Spleen (tissue), 11 donors: ENCODE measurements around the gene GPR83. TPM values are rescaled to one million over a fixed set of nuclear protein-coding genes. Genes with fewer than 3 reads are reported as not detected.

Source experiments
- DNase-seq: peaks from one replicate; pipeline ENCODE4 v3.0.0-alpha.2; 2020
- H3K27ac ChIP-seq, 8 donors: fragments of 200-600 bp; sonication (generic) in 7 of 8; 1 replicate in 4 of 8; 2 replicates in 4 of 8; pipeline versions ENCODE4 v1.5.0 to v1.8.0; 2016 to 2021; ENCODE audit warnings: inconsistent platforms in 4 of 8, mild to moderate bottlenecking in 4 of 8, moderate library complexity in 1 of 8
- H3K27me3 ChIP-seq, 7 donors: fragments of 200-600 bp; sonication (generic) in 6 of 7; replicated peaks in 1 of 7; 1 replicate in 4 of 7; 2 replicates in 3 of 7; pipeline versions ENCODE4 v1.5.0 to v1.8.0; 2016 to 2021; ENCODE audit warnings: inconsistent platforms in 3 of 7, mild to moderate bottlenecking in 1 of 7
- H3K36me3 ChIP-seq, 6 donors: fragments of 200-600 bp; sonication (generic) in 5 of 6; 1 replicate in 4 of 6; 2 replicates in 2 of 6; pipeline versions ENCODE4 v1.5.0 to v1.8.0; 2016 to 2021; ENCODE audit warnings: inconsistent platforms in 2 of 6
- H3K4me1 ChIP-seq, 6 donors: fragments of 200-600 bp; sonication (generic) in 5 of 6; 1 replicate in 3 of 6; 2 replicates in 3 of 6; pipeline versions ENCODE4 v1.5.0 to v1.8.0; 2016 to 2021; ENCODE audit warnings: inconsistent platforms in 3 of 6
- H3K4me3 ChIP-seq, 8 donors: fragments of 200-600 bp; sonication (generic) in 7 of 8; 1 replicate in 4 of 8; 2 replicates in 4 of 8; pipeline versions ENCODE4 v1.5.0 to v1.8.0; 2016 to 2021; ENCODE audit warnings: inconsistent platforms in 4 of 8, mild to moderate bottlenecking in 4 of 8, moderate library complexity in 2 of 8
- H3K9me3 ChIP-seq, 8 donors: fragments of 200-600 bp; sonication (generic) in 7 of 8; 1 replicate in 4 of 8; 2 replicates in 4 of 8; pipeline versions ENCODE4 v1.5.0 to v1.8.0; 2016 to 2021; ENCODE audit warnings: inconsistent platforms in 4 of 8
- CTCF ChIP-seq, 11 experiments: fragments of 200-600 bp in 7 of 11; fragments of 450-650 bp in 4 of 11; sonication (generic) in 4 of 11; IDR thresholded peaks in 8 of 11; conservative IDR thresholded peaks in 3 of 11; 1 replicate in 7 of 11; 2 replicates in 4 of 11; pipeline versions ENCODE4 v1.4.0 to v1.8.0; 2016 to 2021; ENCODE audit warnings: antibody characterized with exemption in 11 of 11, inconsistent platforms in 4 of 11, mild to moderate bottlenecking in 1 of 11
- POLR2A ChIP-seq, 3 donors: fragments of 450-650 bp; IDR thresholded peaks; one replicate each; pipeline ENCODE4 v1.5.1; 2017; ENCODE audit warnings: antibody characterized with exemption in 3 of 3, mild to moderate bottlenecking in 1 of 3
- POLR2AphosphoS5 ChIP-seq, 3 donors: sonication (generic); formaldehyde crosslinking; IDR thresholded peaks; one replicate each; pipeline ENCODE4 v1.5.1; 2017; ENCODE audit warnings: antibody characterized with exemption in 3 of 3
- WGBS, 5 donors: extraction: QIAGEN DNeasy Blood & Tissue Kit in 3 of 5; methylation state at CpG; one replicate each; pipeline versions ENCODE4 v1.1.5 to v1.1.7; 2013 to 2018; 5-methylcytosine and 5-hydroxymethylcytosine counted together
- intact Hi-C: fragments of 100-400 bp; cut with DNase I; formaldehyde crosslinking; loops from one replicate; pipeline ENCODE4 v1.15.0; 2023; ENCODE audit warnings: low total_unique reads
- polyA plus RNA-seq, 3 donors: library from polyadenylated mRNA; stranded (reverse); fragments of 200-250 nt; gene quantifications; one replicate each; pipeline ENCODE4 v1.2.1, GENCODE V29; 2013
- total RNA-seq, 7 donors: library from RNA; depleted of rRNA in 3 of 7; stranded (reverse); fragments of >200 nt in 3 of 7; fragmentation: NEBNext Ultra II Directional in 4 of 7; extraction: Animal tissue kit (Norgen Biotek cat#: 25700) in 4 of 7; gene quantifications; one replicate each; pipeline versions ENCODE4 v1.1.0 to v1.2.1, GENCODE V29; 2016 to 2021
- donor health status: healthy with polysubstance abuse.
- donor health status: DM: no; HTN: no; CAD: no; lungs with moderate emphysema.
- donor health status: DM: no; HTN: no; CAD: no.
- donor health status: Bipolar disorder and iron deficiency.
- donor health status: healthy.
- donor health status: DM: no; HTN: no; CAD: no.
- donor health status: DM: yes; HTN: yes; CAD: no.

GPR83 gene
- total and polyA plus RNA-seq, 10 donors = 0.06 to 0.66 (median 0.15) TPM; not detected in 1

- Histone ChIP-seq H3K27ac (no peak overlapping the region), H3K27me3 (no peaks in the 10 kb centered on the region), H3K9me3 (peaks cover 0 to 13% (median 9%) of the 10 kb centered on the region in 8 donors), H3K4me3 (no peak overlapping the region), H3K4me1 (no peaks in the 10 kb centered on the region), H3K36me3 (peaks cover 0 to 99% (median 44%) of the 10 kb centered on the region in 6 donors)
- TF ChIP-seq POLR2A (IDR thresholded peaks at IDR 0.05) (no peak), CTCF (IDR thresholded peaks at IDR 0.05 in 8 of 11, conservative IDR thresholded peaks at IDR 0.05 in 3 of 11) (no peak), POLR2AphosphoS5 (IDR thresholded peaks at IDR 0.05) (no peak)
- 66 to 100% (median 95%) methylated on average over 2 of the region's 2 CpGs for WGBS, 5 donors
- intact Hi-C loops = no loop called here
- DNase-seq = no peak
Observed at GRCh38 chr11:94424011-94424410, 22.8 kb upstream of the GPR83 start.

- H3K9me3 ChIP-seq = peaks cover 0 to 8% (median 6%) of the 10 kb centered on the region in 8 donors
- WGBS, 5 donors = 96 to 100% (median 98%) methylated on average over 3 of the region's 3 CpGs
- no peak overlapping the region for H3K4me3 ChIP-seq
Observed at GRCh38 chr11:94423507-94423906, 22.3 kb upstream of the GPR83 start.

DNA sequence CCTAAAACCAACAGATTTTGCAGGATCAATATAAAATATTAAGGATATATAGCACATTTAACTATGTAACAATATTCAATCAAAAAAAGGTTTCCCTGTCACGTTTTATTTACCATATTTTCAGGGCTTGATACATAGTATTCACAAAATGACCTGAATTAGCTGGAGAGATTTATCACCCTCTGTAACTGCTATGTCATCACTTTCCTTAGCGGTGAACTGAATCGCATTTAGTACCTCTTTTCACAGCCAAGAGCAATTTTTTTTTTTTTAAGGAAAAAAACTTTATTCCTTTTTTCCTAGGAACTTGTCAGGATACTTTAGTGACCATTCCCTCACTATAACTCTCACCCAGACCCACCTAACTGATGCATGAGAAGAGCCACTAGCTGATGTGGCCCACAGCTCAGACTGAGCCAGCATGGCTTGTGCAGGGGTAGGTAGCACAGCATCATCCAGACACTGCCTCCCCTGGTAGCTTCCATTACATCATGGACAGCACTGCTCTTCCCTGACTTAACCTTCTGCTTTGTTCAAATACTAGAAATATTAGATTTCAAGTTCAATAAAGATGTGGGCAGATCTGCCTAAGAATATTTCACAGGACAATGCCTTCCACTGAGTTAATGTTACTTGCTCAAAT is 17.0 kb upstream of the GPR83 start:
- no peak overlapping the region for H3K4me3 ChIP-seq
- H3K36me3 ChIP-seq = peaks cover 0 to 86% (median 27%) of the 10 kb centered on the region in 6 donors
- WGBS, 5 donors = 63 to 88% (median 79%) methylated on average over 3 of the region's 3 CpGs
- DNase-seq = no peak
- H3K9me3 ChIP-seq = no peaks in the 10 kb centered on the region
- intact Hi-C loops = no loop called here
- no peak overlapping the region for H3K27ac ChIP-seq
- H3K27me3 ChIP-seq = no peaks in the 10 kb centered on the region
- TF ChIP-seq POLR2AphosphoS5 (IDR thresholded peaks at IDR 0.05) = no peak
- no peak for TF ChIP-seq CTCF (IDR thresholded peaks at IDR 0.05 in 8 of 11, conservative IDR thresholded peaks at IDR 0.05 in 3 of 11)
- no peak for TF ChIP-seq POLR2A (IDR thresholded peaks at IDR 0.05)
- no peaks in the 10 kb centered on the region for H3K4me1 ChIP-seq

More at GRCh38 chr11:94423507-94423906, 22.3 kb upstream of the GPR83 start:
- peaks cover 0 to 99% (median 41%) of the 10 kb centered on the region in 6 donors for H3K36me3 ChIP-seq
- H3K27me3 ChIP-seq = no peaks in the 10 kb centered on the region
- intact Hi-C loops = no loop called here
- no peak for DNase-seq
- H3K27ac ChIP-seq = no peak overlapping the region
- TF ChIP-seq POLR2AphosphoS5 (IDR thresholded peaks at IDR 0.05) (no peak), POLR2A (IDR thresholded peaks at IDR 0.05) (no peak), CTCF (IDR thresholded peaks at IDR 0.05 in 8 of 11, conservative IDR thresholded peaks at IDR 0.05 in 3 of 11) (no peak)
- no peaks in the 10 kb centered on the region for H3K4me1 ChIP-seq

GRCh38 chr11:94417386-94417987 is 16.3 kb upstream of the GPR83 start:
- Histone ChIP-seq H3K27me3 (no peaks in the 10 kb centered on the region), H3K9me3 (no peaks in the 10 kb centered on the region), H3K36me3 (peaks cover 0 to 79% (median 25%) of the 10 kb centered on the region in 6 donors), H3K4me1 (no peaks in the 10 kb centered on the region), H3K27ac (no peak overlapping the region), H3K4me3 (no peak overlapping the region)
- DNase-seq = no peak
- 61 to 90% (median 77%) methylated on average over 4 of the region's 4 CpGs for WGBS, 5 donors
- intact Hi-C loops = no loop called here
- TF ChIP-seq POLR2AphosphoS5 (IDR thresholded peaks at IDR 0.05) (no peak), POLR2A (IDR thresholded peaks at IDR 0.05) (no peak), CTCF (IDR thresholded peaks at IDR 0.05 in 8 of 11, conservative IDR thresholded peaks at IDR 0.05 in 3 of 11) (peak in 6 of 11 experiments; percentile 10 to 26 (median 16))
